Body of pancreas (tissue), 4 donors: Measurements from ENCODE around the gene KCTD19. TPM values are rescaled to one million over a fixed set of nuclear protein-coding genes. Genes with fewer than 3 reads are reported as not detected.

Experiments
- ATAC-seq: fragments of 150-250 bp; one replicate; pipeline ENCODE4 v1.9.1; 2016
- DNase-seq, 4 donors: peaks; one replicate each; pipeline ENCODE4 v3.0.0-alpha.2; 2019
- H3K27ac ChIP-seq, 4 donors: fragments of 200-600 bp; sonication (generic); 1 replicate in 3 of 4; 2 replicates in 1 of 4; pipeline versions ENCODE4 v1.5.1 to v1.6.1; 2016 to 2019; ENCODE audit warnings: mild to moderate bottlenecking in 1 of 4, mixed read lengths in 1 of 4, moderate library complexity in 1 of 4
- H3K27me3 ChIP-seq, 2 donors: fragments of 200-600 bp; sonication (generic); one replicate each; pipeline ENCODE4 v1.6.0; 2016; ENCODE audit warnings: mild to moderate bottlenecking in 1 of 2
- H3K36me3 ChIP-seq, 2 donors: fragments of 200-600 bp; sonication (generic); replicated peaks in 1 of 2; 2 replicates each; pipeline ENCODE4 v1.5.1; 2016; ENCODE audit warnings: low read depth in 2 of 2; ENCODE audit not compliant: insufficient read depth in 1 of 2
- H3K4me1 ChIP-seq: fragments of 200-600 bp; sonication (generic); one replicate; pipeline ENCODE4 v1.6.0; 2016
- H3K4me3 ChIP-seq, 2 donors: fragments of 200-600 bp; sonication (generic); 1 replicate in 1 of 2; 2 replicates in 1 of 2; pipeline ENCODE4 v1.5.1; 2016 to 2019
- H3K9me3 ChIP-seq, 3 donors: fragments of 200-600 bp; sonication (generic); 1 replicate in 2 of 3; 2 replicates in 1 of 3; pipeline ENCODE4 v1.5.1; 2016
- POLR2A ChIP-seq, 3 donors: fragments of 450-650 bp; IDR thresholded peaks; one replicate each; pipeline ENCODE4 v1.6.1; 2016; ENCODE audit warnings: antibody characterized with exemption in 3 of 3, mild to moderate bottlenecking in 2 of 3
- WGBS, 2 donors: methylation state at CpG; one replicate each; pipeline ENCODE4 v1.1.5; 2017; 5-methylcytosine and 5-hydroxymethylcytosine counted together
- intact Hi-C: fragments of 100-400 bp; cut with DNase I; formaldehyde crosslinking; loops from one replicate; pipeline ENCODE4 v1.15.1; 2023
- total RNA-seq, 2 donors: library from RNA; depleted of rRNA; stranded (reverse); fragments of >200 nt; gene quantifications; one replicate each; pipeline ENCODE4 v1.1.0, GENCODE V29; 2016
- TF ChIP-seq, protein P1 (sequence below), 7 experiments: fragments of 450-650 bp in 4 of 7; fragments of 200-600 bp in 3 of 7; sonication (generic) in 3 of 7; IDR thresholded peaks; one replicate each; pipeline ENCODE4 v1.5.1; 2016 to 2019; ENCODE audit warnings: antibody characterized with exemption in 7 of 7

KCTD19 gene
- total RNA-seq, 2 donors from 2014 or later = under 0.01 TPM; not detected in 1

DNA sequence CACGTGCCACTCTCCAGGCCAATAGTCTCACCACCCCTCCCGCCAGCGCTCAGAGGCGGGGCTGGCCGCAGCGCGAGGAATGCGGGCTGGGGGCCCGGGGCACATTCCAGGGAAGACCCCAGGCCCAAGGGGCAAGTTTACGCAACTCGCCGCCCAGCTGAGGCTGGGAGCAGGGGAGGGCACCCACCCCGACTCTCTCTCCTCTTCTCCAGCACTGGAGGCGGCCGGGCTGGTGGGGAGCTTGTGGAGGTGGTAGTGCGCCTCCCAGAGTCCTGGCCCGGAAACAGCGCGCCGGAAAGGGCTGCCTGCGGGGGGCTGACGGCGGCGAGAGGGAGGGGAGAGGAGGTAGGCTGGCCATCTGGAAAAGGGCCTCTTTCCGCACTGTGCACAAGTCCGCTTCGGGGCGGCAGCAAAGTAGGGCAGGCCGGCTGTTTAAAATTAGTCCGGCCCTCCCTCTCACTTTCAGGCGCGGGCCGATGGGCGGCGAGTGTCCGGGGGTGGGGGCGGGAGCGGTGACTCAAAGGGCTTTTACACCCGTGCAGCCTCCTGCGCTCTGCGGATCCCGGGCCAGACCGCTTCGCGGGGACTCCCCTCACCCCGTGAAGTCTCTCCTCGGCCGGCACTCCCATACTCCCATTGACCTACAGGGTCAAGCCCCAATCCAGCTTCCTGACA is 80.3 kb downstream of the KCTD19 start:
- peak overlapping the region; percentile 83 to 97 (median 92) for H3K27ac ChIP-seq
- TF ChIP-seq, protein P1, sequence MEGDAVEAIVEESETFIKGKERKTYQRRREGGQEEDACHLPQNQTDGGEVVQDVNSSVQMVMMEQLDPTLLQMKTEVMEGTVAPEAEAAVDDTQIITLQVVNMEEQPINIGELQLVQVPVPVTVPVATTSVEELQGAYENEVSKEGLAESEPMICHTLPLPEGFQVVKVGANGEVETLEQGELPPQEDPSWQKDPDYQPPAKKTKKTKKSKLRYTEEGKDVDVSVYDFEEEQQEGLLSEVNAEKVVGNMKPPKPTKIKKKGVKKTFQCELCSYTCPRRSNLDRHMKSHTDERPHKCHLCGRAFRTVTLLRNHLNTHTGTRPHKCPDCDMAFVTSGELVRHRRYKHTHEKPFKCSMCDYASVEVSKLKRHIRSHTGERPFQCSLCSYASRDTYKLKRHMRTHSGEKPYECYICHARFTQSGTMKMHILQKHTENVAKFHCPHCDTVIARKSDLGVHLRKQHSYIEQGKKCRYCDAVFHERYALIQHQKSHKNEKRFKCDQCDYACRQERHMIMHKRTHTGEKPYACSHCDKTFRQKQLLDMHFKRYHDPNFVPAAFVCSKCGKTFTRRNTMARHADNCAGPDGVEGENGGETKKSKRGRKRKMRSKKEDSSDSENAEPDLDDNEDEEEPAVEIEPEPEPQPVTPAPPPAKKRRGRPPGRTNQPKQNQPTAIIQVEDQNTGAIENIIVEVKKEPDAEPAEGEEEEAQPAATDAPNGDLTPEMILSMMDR (IDR thresholded peaks at IDR 0.05) = peak in 6 of 7 experiments; percentile 2 to 35 (median 18)
- no peak for TF ChIP-seq POLR2A (IDR thresholded peaks at IDR 0.05)
- H3K9me3 ChIP-seq = no peaks in the 10 kb centered on the region
- H3K4me3 ChIP-seq = peak overlapping the region; percentile 33 to 68
- WGBS, 2 donors = 0% methylated on average over 10 to 31 of the region's 48 CpGs
- intact Hi-C loops = no loop called here
- H3K4me1 ChIP-seq = peaks cover 57% of the 10 kb centered on the region
- peak; percentile 28 for ATAC-seq
- peak; percentile 67 to 78 (median 77) for DNase-seq
- H3K36me3 ChIP-seq = no peaks in the 10 kb centered on the region
- peaks cover 0 to 18% of the 10 kb centered on the region in 2 donors for H3K27me3 ChIP-seq

DNA sequence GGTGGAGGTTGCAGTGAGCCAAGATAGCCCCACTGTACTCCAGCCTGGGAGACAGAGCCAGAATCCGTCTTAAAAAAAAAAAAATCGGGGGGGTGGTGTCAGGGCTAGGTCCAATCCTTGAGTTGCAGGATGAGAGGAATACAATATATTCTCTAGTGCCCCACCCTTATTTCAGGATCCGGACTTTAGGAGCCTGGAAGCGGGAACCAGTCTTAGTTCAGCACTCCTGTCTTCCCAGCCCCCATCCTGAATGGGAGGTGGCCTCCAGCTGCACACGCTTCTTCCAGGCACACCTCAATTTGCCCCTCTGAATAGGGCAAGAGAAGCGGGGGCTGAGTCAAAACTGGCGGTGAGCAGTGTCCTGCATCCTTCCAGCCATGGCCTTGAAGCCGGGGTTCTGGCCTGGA is 80.9 kb downstream of the KCTD19 start:
- TF ChIP-seq, protein P1 (IDR thresholded peaks at IDR 0.05) = no peak
- no peak for TF ChIP-seq POLR2A (IDR thresholded peaks at IDR 0.05)
- ATAC-seq (no peak), DNase-seq (no peak)
- H3K9me3 ChIP-seq = no peaks in the 10 kb centered on the region
- no peaks in the 10 kb centered on the region for H3K36me3 ChIP-seq
- H3K27ac ChIP-seq = peak overlapping the region; percentile 19 to 97 (median 88)
- H3K4me3 ChIP-seq = peak overlapping the region; percentile 33 to 68
- WGBS, 2 donors = 8 to 29% methylated on average over 4 to 8 of the region's 8 CpGs
- peaks cover 61% of the 10 kb centered on the region for H3K4me1 ChIP-seq
- peaks cover 0 to 18% of the 10 kb centered on the region in 2 donors for H3K27me3 ChIP-seq
- intact Hi-C loops = no loop called here

DNA sequence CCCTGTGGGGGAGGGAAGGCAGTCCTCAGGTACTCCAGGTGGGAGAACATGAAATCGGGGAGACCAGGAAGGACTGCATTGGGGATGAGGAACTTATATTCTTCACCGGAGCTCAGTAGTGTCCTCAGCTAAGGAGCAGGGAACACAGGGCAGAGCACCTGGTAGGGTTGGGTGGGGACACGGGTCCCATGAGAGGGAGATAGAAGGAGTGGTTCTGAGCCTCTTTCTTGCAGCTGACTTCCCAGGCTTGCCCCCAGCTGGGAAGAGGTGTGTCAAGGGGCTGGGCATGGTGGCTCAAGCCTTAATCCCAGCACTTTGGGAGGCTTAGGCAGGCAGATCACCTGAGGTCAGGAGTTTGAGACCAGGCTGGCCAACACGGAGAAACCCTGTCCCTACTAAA is 81.4 kb downstream of the KCTD19 start:
- intact Hi-C loops = no loop called here
- Histone ChIP-seq H3K4me1 (peaks cover 66% of the 10 kb centered on the region), H3K36me3 (no peaks in the 10 kb centered on the region), H3K27me3 (peaks cover 0 to 18% of the 10 kb centered on the region in 2 donors), H3K4me3 (no peak overlapping the region), H3K27ac (peak overlapping the region; percentile 19 to 97 (median 88)), H3K9me3 (no peaks in the 10 kb centered on the region)
- ATAC-seq = no peak
- DNase-seq = no peak
- 61 to 73% methylated on average over 4 of the region's 4 CpGs for WGBS, 2 donors
- no peak for TF ChIP-seq POLR2A (IDR thresholded peaks at IDR 0.05)
- TF ChIP-seq, protein P1 (IDR thresholded peaks at IDR 0.05) = no peak

DNA sequence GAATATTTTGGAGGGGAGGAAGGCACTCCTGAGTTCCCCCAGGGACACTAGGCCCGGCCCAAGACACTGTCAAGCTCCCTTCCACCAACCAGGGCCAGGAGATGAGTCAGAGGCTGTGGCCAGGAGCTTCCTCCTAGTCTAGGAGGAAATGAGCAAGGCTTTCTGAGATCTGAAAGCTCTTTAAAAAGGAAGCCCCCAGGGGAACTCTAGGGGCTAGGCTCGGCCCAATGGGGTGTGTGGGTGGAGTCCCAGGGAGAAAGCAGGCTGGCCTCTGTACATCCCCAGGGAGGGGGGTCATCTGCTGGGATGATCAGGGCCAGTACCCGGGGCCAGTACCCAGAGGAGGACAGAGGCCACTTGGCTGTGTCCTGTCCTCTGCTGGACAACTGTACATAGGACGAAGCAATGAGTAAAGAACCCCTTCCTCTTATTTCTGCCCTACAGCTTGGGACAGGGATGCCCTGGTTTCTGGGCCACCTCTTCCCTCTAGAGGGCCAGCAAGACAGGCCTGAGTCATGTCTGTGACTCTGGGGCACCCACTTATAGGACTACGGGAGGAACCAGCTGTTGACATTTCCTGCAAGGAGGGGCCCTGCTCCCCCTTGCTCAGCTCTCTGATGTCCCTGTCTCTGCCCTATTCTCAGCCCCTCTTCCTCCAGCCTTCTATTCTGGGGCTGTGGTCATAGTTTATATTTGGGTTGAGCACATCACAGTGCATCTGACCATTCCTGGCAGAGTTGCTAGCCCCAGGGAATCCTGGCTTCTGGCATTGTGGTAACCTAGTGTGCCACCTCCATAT is 82.0 kb downstream of the KCTD19 start:
- 31 to 51% methylated on average over 4 to 5 of the region's 5 CpGs for WGBS, 2 donors
- no peak for ATAC-seq

More for the DNA sequence above, 82.0 kb downstream of the KCTD19 start:
- Histone ChIP-seq H3K27me3 (peaks cover 0 to 12% of the 10 kb centered on the region in 2 donors), H3K9me3 (no peaks in the 10 kb centered on the region), H3K27ac (peak overlapping the region; percentile 19 to 97 (median 88)), H3K4me3 (no peak overlapping the region), H3K4me1 (peaks cover 68% of the 10 kb centered on the region), H3K36me3 (no peaks in the 10 kb centered on the region)
- intact Hi-C loops = no loop called here
- peak in 1 of 3 donors; percentile 27 for TF ChIP-seq POLR2A (IDR thresholded peaks at IDR 0.05)
- TF ChIP-seq, protein P1 (IDR thresholded peaks at IDR 0.05) = peak in 1 of 7 experiments; percentile 3
- DNase-seq = peak in 3 of 4 donors; percentile 44 to 77 (median 53)
